GM19467 (cell line): ENCODE results near the gene VMAC.
"Not testable (repeated sequence)": the region's sequence is repeated elsewhere in the genome, so short reads cannot be mapped to it uniquely, and the experiment has no call there.

ENCODE experiments used
- ATAC-seq: cut with Tn5 transposase; IDR thresholded peaks from one replicate; pipeline ENCODE4 v1.9.1; 2021; ENCODE audit warnings: mild to moderate bottlenecking, moderate library complexity; ENCODE audit not compliant: unreplicated experiment

Gene VMAC

DNA sequence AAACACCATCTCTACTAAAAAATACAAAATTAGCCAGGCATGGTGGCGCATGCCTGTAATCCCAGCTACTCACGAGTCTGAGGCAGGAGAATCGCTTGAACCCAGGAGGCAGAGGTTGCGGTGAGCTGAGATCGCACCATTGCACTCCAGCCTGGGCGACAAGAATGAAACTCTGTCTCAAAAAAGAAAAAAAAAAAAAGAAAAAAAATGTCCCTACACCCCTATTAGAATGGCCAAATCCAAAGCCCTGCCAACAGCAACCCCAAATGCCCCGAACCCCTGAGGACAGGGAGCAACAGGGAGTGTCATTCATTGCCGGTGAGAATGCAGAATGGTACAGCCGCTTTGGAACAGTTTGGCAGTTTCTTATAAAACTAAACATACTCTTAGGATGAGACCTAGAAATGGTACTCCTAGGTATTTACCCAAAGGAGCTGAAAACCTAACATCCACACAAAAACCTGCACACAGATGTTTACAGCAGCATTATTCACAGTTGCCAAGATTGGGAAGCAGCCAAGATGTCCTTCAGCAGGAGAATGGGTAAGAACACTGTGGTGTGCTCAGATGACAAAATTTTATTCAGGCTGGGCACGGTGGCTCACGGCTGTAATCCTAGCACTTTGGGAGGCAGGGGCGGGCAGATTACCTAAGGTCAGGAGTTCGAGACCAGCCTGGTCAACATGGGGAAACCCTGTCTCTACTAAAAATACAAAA, 21.4 kb upstream of the VMAC start:
- not testable (repeated sequence) for ATAC-seq

DNA sequence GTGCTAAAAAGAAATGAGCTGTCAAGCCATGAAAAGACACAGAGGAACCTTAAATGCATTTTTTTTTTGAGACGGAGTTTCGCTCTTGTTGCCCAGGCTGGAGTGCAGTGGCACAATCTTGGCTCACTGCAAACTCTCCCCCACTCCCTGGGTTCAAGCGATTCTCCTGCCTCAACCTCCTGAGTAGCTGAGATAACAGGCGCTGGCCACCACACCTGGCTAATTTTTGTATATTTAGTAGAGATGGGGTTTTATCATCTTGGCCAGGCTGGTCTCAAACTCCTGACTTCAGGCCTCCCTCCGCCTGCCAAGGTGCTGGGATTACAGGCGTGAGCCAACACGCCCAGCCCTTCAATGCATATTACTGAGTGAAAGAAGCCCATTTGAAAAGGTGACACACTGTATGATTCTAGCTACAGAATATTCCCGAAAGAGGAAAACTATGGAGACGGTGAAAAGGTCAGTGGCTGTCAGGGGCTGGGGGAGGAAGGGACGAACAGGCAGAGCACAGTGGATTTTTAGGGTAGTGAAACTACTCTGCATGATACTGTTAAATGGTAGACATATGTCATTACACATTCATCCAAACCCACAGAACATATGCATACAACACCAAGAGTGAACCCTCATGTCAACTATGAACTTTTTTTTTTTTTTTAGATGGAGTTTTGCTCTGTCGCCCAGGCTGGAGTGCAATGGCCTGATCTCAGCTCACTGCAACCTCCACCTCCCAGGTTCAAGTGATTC, 20.4 kb upstream of the VMAC start:
- not testable (repeated sequence) for ATAC-seq

GRCh38 chr19:5889288-5889971, 15.2 kb upstream of the VMAC start:
- no peak for ATAC-seq

- ATAC-seq, result no peak
Observed at GRCh38 chr19:5890099-5890498, 14.6 kb upstream of the VMAC start.

GRCh38 chr19:5891572-5891937, 13.1 kb upstream of the VMAC start:
- no peak for ATAC-seq

- no peak for ATAC-seq
Observed at GRCh38 chr19:5891938-5892771, 12.5 kb upstream of the VMAC start.

- no peak for ATAC-seq
Observed at GRCh38 chr19:5892772-5893275, 11.8 kb upstream of the VMAC start.

- no peak for ATAC-seq
Observed at GRCh38 chr19:5893296-5893903, 11.3 kb upstream of the VMAC start.

DNA sequence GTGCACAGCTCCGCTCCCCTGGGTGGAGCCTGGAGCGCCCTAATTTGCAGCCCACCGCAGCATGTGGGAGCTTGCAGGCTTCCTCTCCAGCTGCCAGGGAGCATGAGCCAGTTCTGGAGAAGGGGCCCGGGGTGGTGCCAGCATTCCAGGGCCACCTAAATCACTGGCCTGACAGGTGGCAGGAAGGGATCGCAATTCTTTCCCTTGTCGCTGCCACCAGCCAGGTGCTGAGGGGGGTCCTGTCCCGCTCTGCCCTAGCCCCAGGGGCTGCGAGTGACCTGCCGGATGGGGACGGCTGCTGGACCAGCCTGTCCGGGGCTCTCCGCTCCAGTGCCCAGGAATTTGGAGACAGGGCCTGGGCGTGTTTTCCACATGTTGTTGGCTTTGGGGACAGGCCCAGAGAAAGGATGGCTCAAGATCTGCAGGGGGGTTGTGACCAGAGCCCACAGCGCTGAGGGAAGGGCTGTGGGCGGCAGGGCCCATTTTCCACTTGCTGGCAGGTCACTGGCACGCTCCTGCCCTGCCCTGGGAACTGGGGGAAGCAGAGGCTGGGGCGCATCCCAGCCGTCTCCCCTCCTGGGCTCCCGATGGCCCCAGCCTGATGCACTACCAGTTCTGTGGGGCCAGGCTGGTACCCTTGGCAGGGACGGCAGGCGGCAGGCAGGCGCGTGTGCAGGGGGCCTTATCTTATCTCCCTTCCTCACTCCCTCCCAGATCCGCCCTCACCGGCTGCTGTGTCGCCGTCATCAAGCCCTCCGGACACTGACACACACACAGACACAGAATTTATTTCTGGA, 10.6 kb upstream of the VMAC start:
- no peak for ATAC-seq

- ATAC-seq, result no peak
Observed at GRCh38 chr19:5894704-5895349, 9.8 kb upstream of the VMAC start.

- no peak for ATAC-seq
Observed at GRCh38 chr19:5895409-5895808, 9.3 kb upstream of the VMAC start.

DNA sequence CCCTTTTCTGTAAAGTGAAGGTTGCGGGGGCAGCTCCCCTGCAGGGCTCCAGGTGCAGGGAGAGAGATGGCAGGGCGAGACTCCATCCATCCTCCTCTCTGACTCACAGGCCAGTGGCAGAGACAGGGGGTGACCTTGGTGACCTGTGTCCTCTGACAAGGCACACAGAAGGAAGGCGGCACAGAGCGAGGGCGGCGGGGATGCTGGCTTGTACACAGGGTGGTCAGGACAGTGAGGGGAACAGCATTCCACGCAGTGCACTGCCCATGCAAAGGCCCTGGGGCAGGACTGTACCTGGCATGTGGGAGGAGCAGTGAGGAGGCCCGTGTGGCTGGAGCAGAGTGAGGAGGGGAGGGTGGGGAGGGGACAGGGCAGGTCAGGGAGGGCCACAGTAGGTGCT, 8.8 kb upstream of the VMAC start:
- ATAC-seq, result no peak

DNA sequence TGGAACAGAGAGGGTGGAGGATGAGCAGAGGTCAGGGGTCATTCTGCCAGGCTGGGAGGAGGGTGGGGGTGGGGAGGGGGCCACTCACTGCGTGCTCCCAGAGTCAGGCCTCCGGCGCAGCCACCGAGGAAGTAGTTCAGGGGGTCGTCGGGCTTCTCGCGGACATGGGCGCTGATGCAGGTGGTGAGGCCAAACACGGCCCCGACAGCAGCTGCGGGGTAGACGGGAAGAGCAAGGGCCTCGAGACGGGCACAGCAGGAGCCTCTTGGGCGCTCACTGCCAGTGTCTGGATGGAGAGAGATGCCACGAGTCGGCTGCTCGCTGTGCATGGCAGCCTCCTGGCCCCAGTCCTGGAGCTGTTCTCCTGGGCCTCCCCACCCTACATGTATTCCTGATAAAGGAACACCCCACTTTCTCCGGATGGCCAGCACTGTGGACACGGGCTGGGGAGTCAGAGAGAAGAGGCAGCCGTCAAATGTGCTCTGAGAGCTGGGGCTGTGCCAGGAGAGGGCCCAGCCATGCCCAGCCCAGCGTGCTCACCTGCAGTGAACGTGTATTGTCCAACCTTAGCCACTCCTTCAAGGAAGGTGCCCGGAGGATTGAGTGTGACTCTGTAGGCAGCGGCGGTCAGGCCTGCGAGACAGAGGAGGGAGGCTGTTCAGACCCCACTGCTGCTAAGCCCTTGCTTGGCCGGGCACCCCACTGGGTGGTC, 8.2 kb upstream of the VMAC start:
- ATAC-seq, result no peak

- ATAC-seq, result no peak
Observed at GRCh38 chr19:5897189-5897969, 7.3 kb upstream of the VMAC start.

- no peak for ATAC-seq
Observed at GRCh38 chr19:5899728-5900526, 4.7 kb upstream of the VMAC start.

DNA sequence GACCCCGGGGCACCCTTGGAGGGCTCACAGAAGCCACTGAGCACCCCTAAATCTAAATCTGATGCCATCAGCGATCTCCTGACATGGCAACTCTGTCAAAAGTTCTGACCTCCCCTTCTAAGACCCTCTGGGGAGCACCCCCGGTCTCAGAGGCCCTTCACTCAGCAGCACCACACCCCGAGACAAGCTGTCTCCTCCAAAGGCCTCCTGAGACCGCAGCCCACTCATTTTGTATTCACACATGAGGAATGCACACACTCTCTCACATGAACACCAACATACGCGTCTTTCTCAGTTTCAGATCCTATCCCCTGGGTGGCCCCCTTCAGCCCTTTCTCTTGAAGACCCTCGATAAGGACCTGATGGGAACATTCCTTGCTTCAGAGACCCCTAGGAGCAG, 3.7 kb upstream of the VMAC start:
- ATAC-seq, result no peak

DNA sequence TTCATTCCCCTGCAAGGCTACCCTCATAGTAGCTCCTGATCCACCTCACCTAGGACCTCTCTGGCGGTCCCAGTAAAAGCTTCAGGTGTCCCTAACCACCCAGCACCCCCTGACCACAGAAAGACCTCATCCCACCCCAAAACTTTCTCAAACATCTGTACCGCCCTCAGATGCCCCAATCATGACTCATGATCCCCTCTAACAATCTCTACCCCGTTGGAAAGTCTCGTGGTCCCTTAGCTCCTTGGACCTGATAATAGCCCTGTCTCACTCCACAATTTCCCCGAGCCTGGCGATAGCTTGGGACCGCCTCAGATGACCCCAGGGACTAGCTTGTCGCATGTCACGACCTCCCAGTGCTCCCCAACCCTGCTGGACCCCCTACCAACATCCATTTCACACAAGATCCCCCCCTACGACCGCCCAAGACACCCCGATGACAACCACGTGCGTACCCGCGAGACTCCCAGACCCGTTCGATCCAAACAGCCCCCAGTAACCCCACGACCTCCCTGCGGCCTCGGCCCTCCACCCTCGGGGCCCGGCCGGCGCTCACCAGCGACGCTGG, 1.5 kb upstream of the VMAC start:
- ATAC-seq, result no peak
